ENCODE results near the gene KDM4B.

KDM4B gene

DNA sequence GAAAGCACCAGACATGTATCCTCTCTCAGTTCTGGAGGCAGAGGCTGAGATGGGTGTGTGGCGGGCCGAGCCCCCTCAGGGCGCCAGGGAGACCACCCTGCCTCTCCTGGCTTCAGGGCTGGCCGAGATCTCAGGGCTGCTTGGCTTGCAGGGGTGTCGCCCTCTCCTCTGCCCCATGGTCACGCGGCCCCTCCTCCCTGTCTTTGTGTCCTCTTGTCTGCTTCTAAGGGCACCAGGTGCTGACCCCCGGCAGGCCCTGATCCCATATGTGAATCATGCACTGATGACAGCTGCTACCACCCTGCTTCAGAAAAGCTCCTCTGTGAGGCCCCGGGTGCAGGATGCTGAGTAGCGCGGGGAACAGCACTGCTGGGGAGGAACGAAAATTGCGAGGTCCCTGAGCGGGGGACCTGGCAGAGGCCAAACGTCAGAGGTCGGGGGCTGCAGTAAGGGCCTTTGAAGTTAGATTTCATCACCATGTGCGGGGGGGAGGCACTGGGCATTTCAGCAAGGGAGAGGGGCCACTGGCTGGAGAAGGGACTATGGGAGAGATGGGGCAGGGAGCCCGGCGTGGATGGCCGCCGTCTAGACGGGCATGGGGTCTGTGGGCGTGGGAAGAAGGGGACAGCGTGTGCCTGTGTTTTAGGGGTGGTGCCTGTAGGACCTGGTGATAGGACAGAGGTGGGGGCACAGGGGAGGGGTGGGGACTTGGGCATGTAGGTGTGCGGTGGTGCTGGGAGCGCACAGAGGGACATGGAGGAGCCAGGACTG, 125.2 kb downstream of the KDM4B start:
- DNase-seq, result no peak

DNA sequence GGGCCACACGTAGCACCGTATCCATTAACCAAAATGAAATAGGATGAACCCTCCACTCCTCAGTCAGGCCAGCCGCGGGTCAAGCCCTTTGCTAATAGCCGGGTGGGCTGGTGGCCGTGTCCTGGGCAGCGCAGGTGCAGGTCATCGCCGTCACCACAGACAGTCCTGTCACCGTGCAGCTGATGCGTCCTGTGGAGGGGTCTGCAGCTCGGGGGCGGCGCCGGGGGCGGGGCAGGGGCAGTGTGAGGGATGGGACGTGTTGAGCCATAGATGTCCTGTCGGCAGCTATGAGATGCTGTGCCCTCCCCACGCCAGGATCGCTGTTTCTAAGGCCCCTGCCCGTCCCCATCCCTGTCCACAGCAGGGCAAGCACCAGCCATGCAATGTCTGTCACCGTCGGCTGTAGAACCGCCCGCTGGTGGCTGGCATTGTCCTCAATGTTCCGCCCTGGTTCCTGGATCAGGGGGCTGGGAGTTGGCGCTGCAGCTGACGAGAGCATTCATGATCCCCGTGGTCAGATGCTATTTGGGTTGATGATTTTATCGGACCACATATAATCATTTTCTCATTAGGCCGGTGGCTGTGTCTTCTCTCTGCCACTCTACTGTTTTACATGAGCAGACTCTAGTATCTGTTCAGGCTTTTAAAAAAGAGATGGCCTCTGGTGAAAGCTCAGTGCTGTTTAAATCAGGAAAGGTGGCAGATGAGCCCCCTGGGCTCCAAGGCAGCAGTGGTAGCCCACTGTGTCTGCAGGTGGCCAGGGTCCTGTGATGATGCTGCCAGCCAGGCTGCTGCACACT, 126.1 kb downstream of the KDM4B start:
- DNase-seq, result no peak

- no peak for DNase-seq
Measured at GRCh38 chr19:5095568-5095850, 126.6 kb downstream of the KDM4B start.

GRCh38 chr19:5096536-5096935, 127.6 kb downstream of the KDM4B start:
- no peak for DNase-seq

DNA sequence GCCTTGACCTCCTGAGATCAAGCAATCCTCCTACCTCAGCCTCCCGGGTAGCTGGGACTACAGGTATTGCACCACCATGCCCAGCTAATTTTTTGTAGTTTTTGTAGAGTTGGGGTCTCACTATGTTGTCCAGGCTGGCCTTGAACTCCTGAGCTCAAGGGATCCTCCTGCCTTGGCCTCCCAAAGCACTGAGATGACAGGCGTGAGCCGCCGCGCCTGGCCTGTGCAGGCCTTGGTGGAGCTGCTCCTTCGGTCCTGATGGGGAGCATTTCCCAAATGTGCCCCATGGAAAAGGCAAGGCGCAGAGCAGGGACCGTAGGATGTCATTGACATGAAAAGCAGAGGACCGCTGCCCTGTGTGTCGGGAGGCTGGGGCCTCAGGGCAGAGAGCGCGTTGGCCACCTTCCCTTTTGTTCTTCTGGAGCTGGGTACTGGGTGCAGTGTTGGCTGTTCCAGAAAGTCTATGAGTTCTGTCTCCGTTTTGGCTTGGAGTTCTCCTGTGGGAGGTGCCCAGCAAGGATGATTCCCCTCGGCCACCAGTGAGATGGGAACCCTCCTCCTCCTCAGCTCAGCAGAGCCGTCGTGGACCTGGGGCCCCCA, 128.5 kb downstream of the KDM4B start:
- DNase-seq, result no peak

- DNase-seq, result no peak
Measured at GRCh38 chr19:5097959-5098623, 129.2 kb downstream of the KDM4B start.

DNA sequence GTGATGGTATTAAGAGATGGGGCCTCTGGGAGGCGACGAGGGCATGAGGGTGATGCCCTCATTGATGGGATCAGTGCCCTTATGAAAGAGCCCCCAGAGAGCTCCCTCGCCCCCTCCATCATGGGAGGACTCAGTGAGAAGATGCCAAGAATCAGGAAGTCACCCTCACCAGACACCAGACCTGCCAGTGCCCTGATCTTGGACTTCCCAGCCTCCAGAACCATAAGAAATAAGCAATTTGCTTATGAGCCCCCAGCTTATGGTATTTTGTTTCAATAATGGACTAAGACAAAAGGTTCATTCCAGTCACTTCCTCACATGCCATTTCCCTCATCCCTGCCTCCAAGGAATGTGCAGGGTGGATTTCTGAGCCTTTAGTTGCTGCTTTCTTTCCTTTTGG, 129.7 kb downstream of the KDM4B start:
- no peak for DNase-seq

GRCh38 chr19:5099701-5100221, 130.8 kb downstream of the KDM4B start:
- no peak for DNase-seq

DNA sequence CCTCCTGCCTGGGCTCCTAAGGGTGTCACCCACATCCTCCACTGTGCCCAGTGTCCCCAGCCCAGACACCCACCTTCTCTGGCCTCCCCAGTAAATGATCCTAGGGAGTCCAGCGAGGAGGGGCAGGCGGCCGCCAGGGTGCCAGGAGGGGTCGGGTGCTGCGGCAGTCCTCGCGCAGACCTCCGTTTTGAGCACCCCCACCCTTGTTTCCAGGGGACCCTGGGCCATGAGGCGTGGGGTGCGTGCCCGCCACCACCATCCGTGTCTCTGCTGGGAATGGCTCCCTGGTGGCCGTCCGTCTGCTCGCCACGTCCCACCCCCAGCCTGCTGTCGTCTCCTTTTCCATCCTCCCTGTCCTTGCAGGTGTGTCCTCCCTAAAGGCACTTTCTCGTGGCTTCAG, 133.0 kb downstream of the KDM4B start:
- no peak for DNase-seq

GRCh38 chr19:5102520-5102919, 133.6 kb downstream of the KDM4B start:
- no peak for DNase-seq

DNA sequence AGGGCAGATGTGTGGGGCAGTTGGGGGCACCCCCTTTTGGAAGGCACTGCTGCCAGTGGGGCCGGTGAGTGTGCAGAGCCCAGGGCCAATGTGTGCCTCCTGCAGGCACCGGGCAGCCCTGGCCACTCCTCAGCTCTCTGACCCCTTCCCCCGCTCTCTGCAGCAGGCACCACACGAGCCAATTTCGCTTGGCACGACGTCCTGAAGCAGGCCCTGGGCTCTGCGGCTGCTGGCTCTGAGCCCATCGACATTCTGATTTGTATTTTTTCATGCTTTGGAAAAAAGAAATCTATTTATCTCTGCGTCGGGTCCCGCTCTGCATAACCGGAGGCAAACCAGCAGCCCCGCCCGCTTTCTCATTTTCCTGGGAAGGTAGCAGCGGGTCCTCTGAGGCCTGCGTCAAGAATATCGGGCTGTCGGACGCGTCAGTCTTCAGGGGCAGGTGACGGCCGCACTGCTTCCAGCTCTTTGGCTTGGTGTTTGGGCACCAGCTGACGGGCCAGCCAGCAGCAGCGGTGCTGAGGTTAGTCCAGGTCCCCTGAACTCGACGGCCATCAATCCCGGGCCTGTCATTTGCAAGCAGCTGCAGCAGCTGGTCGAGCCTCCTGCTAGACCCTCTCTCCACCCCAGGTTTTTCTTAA, 134.3 kb downstream of the KDM4B start:
- no peak for DNase-seq

DNA sequence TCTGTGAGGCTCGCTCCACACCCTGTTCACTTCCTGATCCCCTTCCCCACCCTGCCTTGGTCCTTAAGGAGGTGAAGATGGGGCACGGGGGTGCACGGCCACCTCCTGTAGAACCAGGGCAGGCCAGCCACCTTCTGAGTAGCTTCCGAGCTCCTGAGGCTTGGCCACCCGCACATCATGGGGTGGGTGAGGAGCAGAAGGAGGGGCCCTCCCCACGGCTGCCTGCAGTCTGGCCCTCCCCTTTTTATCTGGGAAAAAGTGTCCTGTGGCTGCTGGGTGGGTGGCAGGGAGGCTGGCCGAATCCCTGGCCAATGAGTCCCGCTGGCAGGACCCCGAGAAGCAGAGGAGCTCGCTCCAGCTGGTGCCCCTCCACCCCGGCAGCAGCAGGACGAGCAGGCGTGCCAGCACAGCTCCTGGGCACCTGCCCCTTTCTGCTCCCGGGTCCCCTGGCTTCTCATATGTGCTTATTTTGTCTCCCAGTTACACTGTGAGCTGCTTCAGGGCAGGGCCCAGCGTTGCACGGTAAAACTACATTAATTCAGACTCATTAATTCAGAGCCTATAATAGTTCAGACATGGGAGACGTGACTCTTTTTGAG, 135.0 kb downstream of the KDM4B start:
- no peak for DNase-seq

GRCh38 chr19:5104871-5105351, 136.0 kb downstream of the KDM4B start:
- no peak for DNase-seq

DNA sequence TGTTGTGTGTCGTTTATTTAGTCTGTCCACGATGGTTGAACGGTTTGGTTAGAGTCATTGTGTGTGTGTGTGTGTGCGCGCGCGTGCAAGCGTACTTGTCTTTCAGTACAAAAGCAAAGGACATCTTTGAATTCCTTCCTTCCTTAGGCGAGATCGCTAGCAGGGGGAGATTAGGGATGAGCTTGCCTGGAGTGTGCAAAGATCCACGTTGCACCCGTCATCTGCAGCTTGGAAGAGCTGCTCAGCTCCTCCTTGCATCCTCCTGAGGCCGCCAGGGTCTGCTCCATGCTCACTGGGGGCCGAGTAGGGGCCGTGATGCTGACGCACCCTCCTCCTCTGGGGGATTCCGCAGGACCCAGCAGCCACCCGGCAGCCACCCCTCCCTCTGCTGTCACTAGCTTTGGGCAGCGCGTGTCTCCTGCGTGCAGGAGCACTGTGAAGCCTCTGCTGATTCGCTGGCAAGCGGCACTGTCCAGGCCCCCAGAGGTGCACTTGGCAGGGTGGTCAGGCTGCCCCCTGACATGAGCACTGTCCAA, 137.3 kb downstream of the KDM4B start:
- no peak for DNase-seq

GRCh38 chr19:5106971-5107370, 138.1 kb downstream of the KDM4B start:
- DNase-seq, result no peak

DNA sequence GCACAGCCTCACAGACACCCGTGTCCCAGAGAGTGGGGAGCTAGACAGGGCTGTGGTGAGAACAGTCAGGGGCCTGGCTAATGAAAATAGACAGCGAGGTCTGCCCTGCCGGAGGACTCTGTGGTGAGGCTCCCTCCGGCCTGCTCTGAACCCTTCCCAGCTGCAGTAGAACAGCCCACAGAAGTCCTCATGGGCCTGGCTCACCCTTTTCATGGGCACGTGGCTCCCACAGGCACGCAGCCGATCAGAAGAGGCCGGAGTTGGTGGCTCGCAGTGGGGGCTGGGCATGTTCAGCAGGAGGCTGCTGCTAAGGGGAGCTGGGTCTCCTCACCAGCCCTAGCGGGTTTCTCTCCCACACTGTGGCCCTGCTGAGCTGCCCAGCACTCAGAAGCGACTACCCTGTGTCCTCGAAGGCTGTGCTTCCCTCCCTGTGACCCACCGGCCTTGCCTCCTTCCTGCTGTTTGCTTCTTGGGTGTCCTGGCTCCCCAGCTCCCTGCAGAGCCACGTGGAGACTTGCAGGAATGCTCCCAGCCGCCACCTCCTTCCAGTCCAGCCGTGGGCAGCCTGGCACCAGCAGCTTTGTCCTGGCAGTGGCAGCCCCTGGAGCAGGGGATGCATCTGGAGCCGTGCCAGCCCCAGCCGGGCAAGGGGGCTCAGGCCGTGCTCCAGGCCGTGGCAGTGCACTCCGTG, 138.7 kb downstream of the KDM4B start:
- DNase-seq, result no peak

- no peak for DNase-seq
Measured at GRCh38 chr19:5108123-5108596, 139.2 kb downstream of the KDM4B start.

GRCh38 chr19:5108866-5109265, 140.0 kb downstream of the KDM4B start:
- no peak for DNase-seq

GRCh38 chr19:5109560-5109959, 140.6 kb downstream of the KDM4B start:
- no peak for DNase-seq

GRCh38 chr19:5110546-5110945, 141.6 kb downstream of the KDM4B start:
- DNase-seq, result no peak

- no peak for DNase-seq
Measured at GRCh38 chr19:5111051-5111450, 142.1 kb downstream of the KDM4B start.
